Upper lobe of right lung (tissue), 1 donor: ENCODE data around the gene SET. TPM values are rescaled to one million over a fixed set of nuclear protein-coding genes. Genes with fewer than 3 reads are reported as not detected.

Experiments
- ATAC-seq: fragments of 200-7000 bp; cut with Tn5 transposase; one replicate; pipeline ENCODE4 v1.9.1; 2020; ENCODE audit warnings: mild to moderate bottlenecking, moderate library complexity
- DNase-seq: peaks from one replicate; pipeline ENCODE4 v3.0.0-alpha.2; 2020
- H3K27ac ChIP-seq: fragments of 200-600 bp; one replicate; pipeline ENCODE4 v1.8.0; 2022
- H3K27me3 ChIP-seq: fragments of 200-600 bp; one replicate; pipeline ENCODE4 v1.8.0; 2022; ENCODE audit warnings: mild to moderate bottlenecking
- H3K36me3 ChIP-seq: fragments of 200-600 bp; one replicate; pipeline ENCODE4 v1.8.0; 2022
- H3K4me1 ChIP-seq: fragments of 200-600 bp; one replicate; pipeline ENCODE4 v1.8.0; 2022
- H3K4me3 ChIP-seq: fragments of 200-600 bp; one replicate; pipeline ENCODE4 v1.8.0; 2022; ENCODE audit warnings: mild to moderate bottlenecking
- H3K9me3 ChIP-seq: fragments of 200-600 bp; one replicate; pipeline ENCODE4 v1.8.0; 2022
- intact Hi-C: fragments of 100-400 bp; cut with DNase I; formaldehyde crosslinking; loops from one replicate; pipeline ENCODE4 v1.11.0; 2022
- total RNA-seq: library from RNA; stranded (reverse); fragmentation: NEBNext Ultra II Directional; extraction: Animal tissue kit (Norgen Biotek cat#: 25700); gene quantifications from one replicate; pipeline ENCODE4 v1.2.1, GENCODE V29; 2021
- TF ChIP-seq, protein P1 (sequence below): fragments of 200-600 bp; IDR thresholded peaks from one replicate; pipeline ENCODE4 v1.8.0; 2022; ENCODE audit warnings: antibody characterized with exemption
- donor health status: DM: no; HTN: yes; CAD: no; lungs with severe emphysema.

The SET gene
- total RNA-seq, 1 donor from 2014 or later = 227 TPM

- no peak for DNase-seq
- TF ChIP-seq, protein P1, sequence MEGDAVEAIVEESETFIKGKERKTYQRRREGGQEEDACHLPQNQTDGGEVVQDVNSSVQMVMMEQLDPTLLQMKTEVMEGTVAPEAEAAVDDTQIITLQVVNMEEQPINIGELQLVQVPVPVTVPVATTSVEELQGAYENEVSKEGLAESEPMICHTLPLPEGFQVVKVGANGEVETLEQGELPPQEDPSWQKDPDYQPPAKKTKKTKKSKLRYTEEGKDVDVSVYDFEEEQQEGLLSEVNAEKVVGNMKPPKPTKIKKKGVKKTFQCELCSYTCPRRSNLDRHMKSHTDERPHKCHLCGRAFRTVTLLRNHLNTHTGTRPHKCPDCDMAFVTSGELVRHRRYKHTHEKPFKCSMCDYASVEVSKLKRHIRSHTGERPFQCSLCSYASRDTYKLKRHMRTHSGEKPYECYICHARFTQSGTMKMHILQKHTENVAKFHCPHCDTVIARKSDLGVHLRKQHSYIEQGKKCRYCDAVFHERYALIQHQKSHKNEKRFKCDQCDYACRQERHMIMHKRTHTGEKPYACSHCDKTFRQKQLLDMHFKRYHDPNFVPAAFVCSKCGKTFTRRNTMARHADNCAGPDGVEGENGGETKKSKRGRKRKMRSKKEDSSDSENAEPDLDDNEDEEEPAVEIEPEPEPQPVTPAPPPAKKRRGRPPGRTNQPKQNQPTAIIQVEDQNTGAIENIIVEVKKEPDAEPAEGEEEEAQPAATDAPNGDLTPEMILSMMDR = no peak
- intact Hi-C loops = no loop called here
- ATAC-seq = no peak
- Histone ChIP-seq H3K27me3 (no peaks in the 10 kb centered on the region), H3K27ac (no peak overlapping the region), H3K4me1 (no peaks in the 10 kb centered on the region), H3K36me3 (peaks cover 4% of the 10 kb centered on the region), H3K4me3 (no peak overlapping the region), H3K9me3 (no peaks in the 10 kb centered on the region)
Observed at GRCh38 chr9:128722380-128723351, 33.6 kb downstream of the SET start.

- Histone ChIP-seq H3K4me1 (no peaks in the 10 kb centered on the region), H3K9me3 (no peaks in the 10 kb centered on the region), H3K27ac (peak overlapping the region; percentile 82), H3K4me3 (peak overlapping the region; percentile 87), H3K27me3 (no peaks in the 10 kb centered on the region), H3K36me3 (peaks cover 4% of the 10 kb centered on the region)
- DNase-seq (no peak), ATAC-seq (no peak)
- intact Hi-C loops = no loop called here
- TF ChIP-seq, protein P1 = no peak
Observed at GRCh38 chr9:128723352-128723865, 34.4 kb downstream of the SET start.

DNA sequence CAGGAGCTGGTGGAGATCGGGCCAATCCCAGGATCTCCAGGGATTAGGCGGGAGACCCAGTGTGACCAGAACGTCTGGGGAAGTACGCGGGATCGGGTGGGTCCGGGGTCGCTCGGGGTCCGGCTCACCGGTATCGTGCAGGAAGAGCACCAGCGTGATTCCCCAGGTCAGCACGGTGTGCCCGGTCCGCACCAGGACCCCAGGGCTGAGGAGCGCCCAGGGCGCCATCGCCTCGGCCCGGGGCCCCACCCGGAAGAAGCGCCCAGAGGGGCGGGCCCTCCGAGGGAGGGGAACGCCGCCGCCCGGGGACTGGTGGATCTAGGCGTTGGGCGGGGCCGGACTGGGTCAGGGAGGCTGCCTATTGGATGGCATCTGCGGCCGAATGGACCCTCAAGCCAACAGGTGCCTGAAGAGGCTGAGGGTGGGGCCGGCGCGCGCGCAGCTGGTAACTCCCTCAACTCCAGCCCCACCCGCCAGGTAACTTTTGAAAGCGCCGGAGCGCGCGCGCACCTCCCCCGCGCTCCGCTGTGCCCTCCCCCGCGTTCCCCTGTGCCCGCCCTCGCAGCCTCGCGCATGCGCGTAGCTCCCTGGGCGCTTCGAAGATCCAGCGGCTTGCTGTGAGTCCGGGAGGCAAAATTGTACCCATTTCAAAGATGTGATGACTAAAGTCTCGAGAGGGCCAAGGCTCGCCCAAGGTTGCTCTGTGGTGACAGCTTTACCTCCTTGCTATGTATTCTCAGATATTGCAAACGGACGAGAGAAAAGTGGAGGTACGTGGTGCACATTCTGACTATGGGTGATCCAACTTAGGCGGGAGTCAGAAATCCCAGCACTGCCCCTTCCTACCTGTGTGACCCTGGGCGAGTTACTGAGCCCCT is 35.1 kb downstream of the SET start, which contains the start of gene ZDHHC12:
ZDHHC12 (minus strand) TSS at position 262 of the 878 bp plus-strand sequence; CDS start at position 228, 34 bp downstream.
- TF ChIP-seq, protein P1 = no peak
- peaks cover 4% of the 10 kb centered on the region for H3K36me3 ChIP-seq
- DNase-seq (peak; percentile 100), ATAC-seq (peak; percentile 97)
- H3K27me3 ChIP-seq = no peaks in the 10 kb centered on the region
- peak within 1 kb of the TSS; percentile 87 for H3K4me3 ChIP-seq
- intact Hi-C loops = no loop called here
- H3K27ac ChIP-seq = peak within 1 kb of the TSS; percentile 82
- no peaks in the 10 kb centered on the region for H3K9me3 ChIP-seq
- H3K4me1 ChIP-seq = no peaks in the 10 kb centered on the region

- Histone ChIP-seq H3K36me3 (peaks cover 4% of the 10 kb centered on the region), H3K27ac (peak overlapping the region; percentile 82), H3K4me1 (no peaks in the 10 kb centered on the region), H3K9me3 (no peaks in the 10 kb centered on the region), H3K27me3 (no peaks in the 10 kb centered on the region), H3K4me3 (peak overlapping the region; percentile 87)
- intact Hi-C loops = no loop called here
- TF ChIP-seq, protein P1 = no peak
- DNase-seq (peak; percentile 77), ATAC-seq (peak; percentile 41)
Observed at GRCh38 chr9:128724744-128725211, 35.8 kb downstream of the SET start.

- TF ChIP-seq, protein P1 = no peak
- no peak for DNase-seq
- Histone ChIP-seq H3K36me3 (peaks cover 4% of the 10 kb centered on the region), H3K27me3 (no peaks in the 10 kb centered on the region), H3K9me3 (no peaks in the 10 kb centered on the region), H3K27ac (no peak overlapping the region), H3K4me1 (no peaks in the 10 kb centered on the region), H3K4me3 (no peak overlapping the region)
- intact Hi-C loops = no loop called here
- no peak for ATAC-seq
Observed at GRCh38 chr9:128727640-128728248, 38.7 kb downstream of the SET start.
